HG03064 (cell line): ENCODE measurements around the gene KIF4A.
"Not testable (repeated sequence)": the region's sequence is repeated elsewhere in the genome, so short reads cannot be mapped to it uniquely, and the experiment has no call there.

Experiments
- ATAC-seq: cut with Tn5 transposase; IDR thresholded peaks from one replicate; pipeline ENCODE4 v1.9.1; 2021; ENCODE audit warnings: low read depth; ENCODE audit not compliant: unreplicated experiment

Gene KIF4A

GRCh38 chrX:70279081-70279480 lies 10.8 kb upstream of the KIF4A start:
- ATAC-seq, result no peak

GRCh38 chrX:70280573-70280972 lies 9.3 kb upstream of the KIF4A start:
- no peak for ATAC-seq

GRCh38 chrX:70281951-70282350 lies 8.0 kb upstream of the KIF4A start, which contains the start of gene RAB41:
Gene RAB41 (plus strand): TSS chrX:70282172. CDS start chrX:70282218, 46 bp downstream.
- no peak for ATAC-seq

- no peak for ATAC-seq
Observed at GRCh38 chrX:70289168-70289792, 624 bp upstream of the KIF4A start.

- ATAC-seq, result no peak
Observed at GRCh38 chrX:70292788-70293187, 2.9 kb downstream of the KIF4A start.

GRCh38 chrX:70293621-70294020 lies 3.7 kb downstream of the KIF4A start:
- ATAC-seq, result no peak

- ATAC-seq, result no peak
Observed at GRCh38 chrX:70301716-70302115, 11.8 kb downstream of the KIF4A start.

- no peak for ATAC-seq
Observed at GRCh38 chrX:70313503-70313902, 23.6 kb downstream of the KIF4A start.

GRCh38 chrX:70322784-70323183 lies 32.9 kb downstream of the KIF4A start:
- ATAC-seq, result no peak

GRCh38 chrX:70323628-70324027 lies 33.7 kb downstream of the KIF4A start:
- not testable (repeated sequence) for ATAC-seq

GRCh38 chrX:70324326-70324725 lies 34.4 kb downstream of the KIF4A start:
- ATAC-seq, result no peak

- ATAC-seq, result no peak
Observed at GRCh38 chrX:70331161-70331560, 41.3 kb downstream of the KIF4A start.

- no peak for ATAC-seq
Observed at GRCh38 chrX:70332600-70332999, 42.7 kb downstream of the KIF4A start.

GRCh38 chrX:70336767-70337166 lies 46.9 kb downstream of the KIF4A start:
- ATAC-seq, result peak; percentile 99

GRCh38 chrX:70338290-70338689 lies 48.4 kb downstream of the KIF4A start:
- no peak for ATAC-seq

GRCh38 chrX:70343435-70343834 lies 53.5 kb downstream of the KIF4A start:
- no peak for ATAC-seq

- ATAC-seq, result no peak
Observed at GRCh38 chrX:70346418-70347070, 56.6 kb downstream of the KIF4A start.

- not testable (repeated sequence) for ATAC-seq
Observed at GRCh38 chrX:70348825-70349224, 58.9 kb downstream of the KIF4A start.

GRCh38 chrX:70349367-70350125 lies 59.6 kb downstream of the KIF4A start:
- ATAC-seq, result not testable (repeated sequence)

- no peak for ATAC-seq
Observed at GRCh38 chrX:70352496-70352895, 62.6 kb downstream of the KIF4A start.

- no peak for ATAC-seq
Observed at GRCh38 chrX:70353514-70353913, 63.6 kb downstream of the KIF4A start.

GRCh38 chrX:70354716-70355115 lies 64.8 kb downstream of the KIF4A start:
- no peak for ATAC-seq
